ENCODE measurements around the gene ATXN7. TPM values are rescaled to one million over a fixed set of nuclear protein-coding genes. Genes with fewer than 3 reads are reported as not detected.

The ATXN7 gene, protein sequence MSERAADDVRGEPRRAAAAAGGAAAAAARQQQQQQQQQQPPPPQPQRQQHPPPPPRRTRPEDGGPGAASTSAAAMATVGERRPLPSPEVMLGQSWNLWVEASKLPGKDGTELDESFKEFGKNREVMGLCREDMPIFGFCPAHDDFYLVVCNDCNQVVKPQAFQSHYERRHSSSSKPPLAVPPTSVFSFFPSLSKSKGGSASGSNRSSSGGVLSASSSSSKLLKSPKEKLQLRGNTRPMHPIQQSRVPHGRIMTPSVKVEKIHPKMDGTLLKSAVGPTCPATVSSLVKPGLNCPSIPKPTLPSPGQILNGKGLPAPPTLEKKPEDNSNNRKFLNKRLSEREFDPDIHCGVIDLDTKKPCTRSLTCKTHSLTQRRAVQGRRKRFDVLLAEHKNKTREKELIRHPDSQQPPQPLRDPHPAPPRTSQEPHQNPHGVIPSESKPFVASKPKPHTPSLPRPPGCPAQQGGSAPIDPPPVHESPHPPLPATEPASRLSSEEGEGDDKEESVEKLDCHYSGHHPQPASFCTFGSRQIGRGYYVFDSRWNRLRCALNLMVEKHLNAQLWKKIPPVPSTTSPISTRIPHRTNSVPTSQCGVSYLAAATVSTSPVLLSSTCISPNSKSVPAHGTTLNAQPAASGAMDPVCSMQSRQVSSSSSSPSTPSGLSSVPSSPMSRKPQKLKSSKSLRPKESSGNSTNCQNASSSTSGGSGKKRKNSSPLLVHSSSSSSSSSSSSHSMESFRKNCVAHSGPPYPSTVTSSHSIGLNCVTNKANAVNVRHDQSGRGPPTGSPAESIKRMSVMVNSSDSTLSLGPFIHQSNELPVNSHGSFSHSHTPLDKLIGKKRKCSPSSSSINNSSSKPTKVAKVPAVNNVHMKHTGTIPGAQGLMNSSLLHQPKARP
- total RNA-seq (100 to 1,000 TPM; 165 to 205 TPM), total RNA-seq (110 to 157 reads per million in 2 donors)

DNA sequence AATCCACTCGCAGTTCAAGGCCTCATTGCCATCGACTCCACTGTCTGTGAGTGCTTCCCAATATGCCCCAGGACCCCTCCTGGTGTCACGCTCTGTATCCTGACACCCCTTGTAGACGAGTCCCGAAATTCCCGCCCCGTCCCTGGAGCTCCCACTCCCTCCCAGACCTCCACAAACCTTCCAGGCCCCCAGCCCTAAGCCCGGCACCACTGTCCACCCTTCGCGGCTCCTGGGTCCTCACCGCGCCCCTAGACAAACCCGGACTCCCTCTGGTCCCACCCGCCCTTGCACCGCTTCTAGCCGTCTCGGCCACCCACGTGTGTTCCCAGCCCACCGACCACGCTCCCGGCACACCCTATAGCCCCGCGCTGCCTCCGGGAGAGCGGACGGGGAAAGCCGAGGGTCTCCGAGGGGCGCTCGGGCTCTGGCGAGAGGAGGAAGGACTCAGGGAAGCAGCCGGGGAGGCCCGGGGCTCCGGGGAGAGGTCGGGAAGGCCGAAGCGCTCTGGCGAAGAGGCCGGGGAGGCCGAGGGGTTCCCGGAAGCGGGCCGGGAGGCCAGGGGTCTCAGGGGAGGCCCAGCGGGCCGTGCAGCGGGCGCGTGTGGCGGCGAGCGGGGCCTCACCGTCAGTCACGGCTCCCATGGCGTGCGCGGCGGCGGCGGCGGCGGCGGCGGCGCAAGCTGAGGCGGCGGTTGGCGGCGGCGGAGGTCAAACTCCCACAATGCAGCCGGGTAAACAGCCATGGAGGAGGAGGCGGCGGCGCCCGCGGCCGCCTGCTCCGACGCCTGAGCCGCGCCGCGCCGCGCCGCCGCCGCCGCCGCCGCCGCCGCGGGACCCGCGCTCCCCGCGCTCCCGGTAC lies at the start of gene ATXN7, which contains the start of gene THOC7:
TSS of gene ATXN7 (plus strand) at position 718 of the 858 bp plus-strand sequence. CDS start 48,732 bp downstream, outside the sequence.
TSS of gene THOC7 (minus strand) at position 656 of the 858 bp plus-strand sequence. CDS start at position 641, 15 bp downstream.
- ATAC-seq = peak; percentile 92
- peak; percentile 63 to 66 (median 64) for DNase-seq
- H3K36me3 Mint-ChIP-seq (ENCODE audit: low read depth) = no peaks in the 10 kb centered on the region
- H3K4me1 Mint-ChIP-seq = peaks cover 42% of the 10 kb centered on the region
- H3K27me3 Mint-ChIP-seq = no peaks in the 10 kb centered on the region
- H3K4me3 Mint-ChIP-seq = peak within 1 kb of the TSS; percentile 96
- H3K9me3 ChIP-seq (ENCODE audit: control insufficient read depth, low read length, poor library complexity, severe bottlenecking) = no peaks in the 10 kb centered on the region
- peak within 1 kb of the TSS; percentile 93 for H3K27ac Mint-ChIP-seq

DNA sequence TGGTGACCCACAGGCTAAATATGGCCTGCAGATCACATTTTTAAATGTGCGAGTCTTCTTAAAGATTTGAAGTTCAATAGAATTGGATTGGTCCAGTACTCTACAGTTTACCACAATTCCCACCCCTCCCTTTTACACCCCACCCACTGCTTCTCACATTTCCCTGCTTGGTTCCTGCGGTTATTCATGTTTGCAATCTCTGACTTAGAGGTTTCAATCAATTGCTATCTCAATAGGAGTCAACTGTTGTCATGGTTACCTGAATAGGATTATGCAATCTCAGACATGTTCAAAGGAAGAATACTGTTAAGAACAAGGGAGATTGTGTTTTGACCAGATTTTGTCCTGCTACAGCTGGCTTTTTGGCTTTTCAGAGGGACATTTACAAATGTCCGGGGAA lies 49.4 kb upstream of the ATXN7 start:
- H3K27ac Mint-ChIP-seq = no peak overlapping the region
- H3K36me3 Mint-ChIP-seq (ENCODE audit: low read depth) = peaks cover 10% of the 10 kb centered on the region
- no peak for ATAC-seq
- no peaks in the 10 kb centered on the region for H3K9me3 ChIP-seq (ENCODE audit: control insufficient read depth, low read length, poor library complexity, severe bottlenecking)
- no peak overlapping the region for H3K4me3 Mint-ChIP-seq
- no peak for DNase-seq
- H3K27me3 Mint-ChIP-seq = no peaks in the 10 kb centered on the region
- peaks cover 8% of the 10 kb centered on the region for H3K4me1 Mint-ChIP-seq

DNA sequence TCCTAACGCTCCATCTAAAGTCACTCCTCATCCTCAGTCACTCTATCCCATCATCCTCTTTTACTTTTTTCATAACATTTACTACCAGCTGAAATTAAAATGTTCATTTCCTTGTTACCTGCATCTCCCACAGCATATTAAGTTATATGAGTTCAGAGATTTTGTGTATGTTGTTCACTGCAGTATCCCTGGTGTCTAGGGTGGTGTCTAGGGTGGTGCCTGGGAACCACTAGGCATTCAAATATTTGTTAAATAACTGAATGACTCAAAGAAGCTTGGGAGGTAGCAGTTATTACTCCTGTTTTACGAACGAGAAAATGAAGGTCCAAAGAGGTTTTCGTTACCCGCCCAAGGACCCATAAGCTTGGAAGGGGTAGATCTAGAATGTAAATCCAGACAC lies 46.4 kb upstream of the ATXN7 start:
- peaks cover 8% of the 10 kb centered on the region for H3K4me1 Mint-ChIP-seq

DNA sequence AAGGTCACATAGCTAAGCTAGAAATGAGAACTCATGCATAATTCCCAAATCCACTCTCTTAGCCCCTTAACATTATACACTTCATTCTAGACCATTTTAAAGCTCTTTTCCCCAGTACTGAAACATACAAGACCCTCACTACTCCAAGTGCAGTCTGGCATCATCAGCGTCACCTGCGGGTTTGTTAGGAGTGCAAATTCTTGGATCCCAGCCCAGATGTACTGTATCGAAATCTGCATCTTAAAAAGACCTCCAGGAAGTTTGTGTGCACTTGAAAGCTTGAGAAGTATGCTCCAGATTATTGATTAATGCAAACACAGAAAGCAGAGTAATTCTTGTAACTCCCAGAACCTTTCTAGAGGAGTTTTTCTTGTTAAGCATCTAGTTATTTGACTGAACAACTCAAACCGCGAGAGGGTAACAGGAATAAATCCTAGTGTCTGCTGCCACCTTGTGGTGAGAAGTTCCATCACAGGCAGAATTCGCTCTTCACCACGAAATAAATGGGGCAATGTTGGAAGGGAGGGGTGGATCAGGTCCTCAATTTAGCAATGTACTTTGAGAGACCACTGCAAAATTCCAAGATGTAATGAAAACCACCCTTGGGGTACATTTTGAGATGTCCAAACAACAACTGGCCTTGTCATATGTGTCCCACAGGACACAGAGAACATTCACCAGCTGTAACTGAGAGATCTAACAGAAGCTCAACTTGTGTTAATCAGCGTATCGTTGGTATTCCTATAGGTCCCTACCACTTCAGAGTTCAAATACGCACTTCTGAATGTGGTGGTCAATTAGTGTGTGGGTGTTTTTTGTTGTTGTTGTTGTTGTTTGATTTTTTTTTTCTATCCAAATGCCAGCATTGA lies 45.2 kb upstream of the ATXN7 start:
- no peak overlapping the region for H3K27ac Mint-ChIP-seq
- ATAC-seq (peak; percentile 62), DNase-seq (peak; percentile 11 to 45 (median 19))
- H3K9me3 ChIP-seq (ENCODE audit: control insufficient read depth, low read length, poor library complexity, severe bottlenecking) = no peaks in the 10 kb centered on the region
- no peaks in the 10 kb centered on the region for H3K27me3 Mint-ChIP-seq
- peaks cover 11% of the 10 kb centered on the region for H3K4me1 Mint-ChIP-seq
- H3K36me3 Mint-ChIP-seq (ENCODE audit: low read depth) = peaks cover 7% of the 10 kb centered on the region
- H3K4me3 Mint-ChIP-seq = no peak overlapping the region

More for the DNA sequence above, 46.4 kb upstream of the ATXN7 start:
- no peaks in the 10 kb centered on the region for H3K9me3 ChIP-seq (ENCODE audit: control insufficient read depth, low read length, poor library complexity, severe bottlenecking)
- no peak overlapping the region for H3K4me3 Mint-ChIP-seq
- ATAC-seq (no peak), DNase-seq (no peak)
- H3K27me3 Mint-ChIP-seq = no peaks in the 10 kb centered on the region
- no peak overlapping the region for H3K27ac Mint-ChIP-seq
- H3K36me3 Mint-ChIP-seq (ENCODE audit: low read depth) = peaks cover 7% of the 10 kb centered on the region

DNA sequence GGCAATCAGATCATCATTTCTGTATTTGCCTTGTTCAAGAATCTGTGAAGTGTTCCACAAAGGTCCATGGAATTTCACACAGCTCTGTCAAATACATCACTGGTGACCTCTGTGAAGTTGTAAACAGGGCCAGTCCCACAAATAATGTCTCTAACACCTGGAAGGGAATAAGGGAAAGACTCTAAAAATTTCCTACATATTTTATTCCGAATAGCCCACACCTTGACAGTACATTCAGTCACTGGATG lies 44.6 kb upstream of the ATXN7 start, which contains the start of gene C3orf49:
TSS of gene C3orf49 (plus strand) at position 149 of the 248 bp plus-strand sequence. CDS start 173 bp downstream, outside the sequence.
- no peak within 1 kb of the TSS for H3K4me3 Mint-ChIP-seq
- H3K36me3 Mint-ChIP-seq (ENCODE audit: low read depth) = peaks cover 7% of the 10 kb centered on the region
- H3K27me3 Mint-ChIP-seq = no peaks in the 10 kb centered on the region

DNA sequence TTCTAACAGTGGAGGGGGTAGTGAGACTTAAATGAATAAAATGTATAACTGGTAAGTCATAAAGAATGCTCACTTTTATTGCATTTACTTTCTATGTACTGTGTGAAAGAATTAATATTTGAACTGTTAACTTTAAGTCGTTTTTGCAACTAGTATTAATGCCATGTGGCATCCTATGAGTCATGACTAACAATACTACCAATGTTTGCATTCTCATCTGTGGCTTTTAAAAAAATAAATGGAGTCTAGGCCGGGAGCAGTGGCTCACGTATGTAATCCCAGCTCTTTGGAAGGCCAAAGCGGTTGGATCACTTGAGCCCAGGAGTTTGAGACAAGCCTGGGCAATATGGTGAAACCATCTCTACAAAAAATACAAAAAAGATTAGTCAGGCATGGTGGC lies 39.4 kb upstream of the ATXN7 start:
- peaks cover 4% of the 10 kb centered on the region for H3K4me1 Mint-ChIP-seq

More for the DNA sequence above, 44.6 kb upstream of the ATXN7 start, which contains the start of gene C3orf49:
- Mint-ChIP-seq H3K27ac (no peak within 1 kb of the TSS), H3K4me1 (peaks cover 11% of the 10 kb centered on the region)
- DNase-seq (no peak), ATAC-seq (no peak)
- H3K9me3 ChIP-seq (ENCODE audit: control insufficient read depth, low read length, poor library complexity, severe bottlenecking) = no peaks in the 10 kb centered on the region

DNA sequence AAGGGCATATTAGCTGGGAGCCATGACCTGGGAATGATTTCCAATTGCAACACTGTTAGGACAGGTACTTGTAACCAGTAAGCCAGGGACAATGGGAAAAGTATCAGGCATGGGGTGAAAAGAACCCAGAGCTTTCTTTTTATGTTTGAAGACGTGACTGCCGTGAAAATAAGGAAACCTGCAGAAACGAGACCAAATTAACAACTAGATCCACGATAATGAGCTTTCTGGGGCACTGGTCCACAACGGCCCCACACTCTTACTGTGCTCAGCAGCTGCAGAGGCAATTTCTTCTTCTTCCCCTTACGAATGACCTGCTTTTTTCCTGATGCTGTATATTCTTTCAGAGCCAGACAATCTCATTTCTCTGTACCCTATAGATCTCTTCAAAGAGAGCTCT lies 33.1 kb upstream of the ATXN7 start:
- DNase-seq (no peak), ATAC-seq (no peak)
- no peaks in the 10 kb centered on the region for H3K9me3 ChIP-seq (ENCODE audit: control insufficient read depth, low read length, poor library complexity, severe bottlenecking)
- no peak overlapping the region for H3K27ac Mint-ChIP-seq
- H3K4me1 Mint-ChIP-seq = no peaks in the 10 kb centered on the region
- H3K36me3 Mint-ChIP-seq (ENCODE audit: low read depth) = peaks cover 8% of the 10 kb centered on the region
- no peaks in the 10 kb centered on the region for H3K27me3 Mint-ChIP-seq
- H3K4me3 Mint-ChIP-seq = no peak overlapping the region

More for the DNA sequence above, 39.4 kb upstream of the ATXN7 start:
- ATAC-seq = no peak
- Mint-ChIP-seq H3K4me3 (no peak overlapping the region), H3K36me3 (ENCODE audit: low read depth) (peaks cover 4% of the 10 kb centered on the region), H3K27ac (no peak overlapping the region), H3K27me3 (no peaks in the 10 kb centered on the region)
- no peak for DNase-seq
- H3K9me3 ChIP-seq (ENCODE audit: control insufficient read depth, low read length, poor library complexity, severe bottlenecking) = no peaks in the 10 kb centered on the region

DNA sequence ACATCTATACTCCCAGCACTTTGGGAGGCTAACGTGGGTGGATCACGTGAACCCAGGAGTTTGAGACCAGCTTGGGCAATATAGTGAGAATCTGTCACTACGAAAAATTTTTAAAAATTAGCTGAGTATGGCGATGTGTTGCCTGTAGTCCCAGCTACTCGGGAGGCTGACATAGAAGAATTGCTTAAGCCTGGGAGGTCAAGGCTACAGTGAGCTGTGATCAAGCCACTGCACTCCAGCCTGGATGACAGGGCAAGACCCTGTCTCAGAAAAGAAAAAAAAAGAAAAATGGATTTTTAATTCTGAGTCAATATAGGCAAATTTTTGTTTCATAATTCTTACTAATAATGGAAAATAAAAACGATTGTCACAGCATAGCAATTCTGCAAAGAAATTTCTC lies 31.3 kb upstream of the ATXN7 start:
- H3K27ac Mint-ChIP-seq = no peak overlapping the region
- no peaks in the 10 kb centered on the region for H3K27me3 Mint-ChIP-seq
- no peaks in the 10 kb centered on the region for H3K9me3 ChIP-seq (ENCODE audit: control insufficient read depth, low read length, poor library complexity, severe bottlenecking)
- no peak overlapping the region for H3K4me3 Mint-ChIP-seq
- DNase-seq (no peak), ATAC-seq (no peak)
- peaks cover 4% of the 10 kb centered on the region for H3K36me3 Mint-ChIP-seq (ENCODE audit: low read depth)
- H3K4me1 Mint-ChIP-seq = no peaks in the 10 kb centered on the region

DNA sequence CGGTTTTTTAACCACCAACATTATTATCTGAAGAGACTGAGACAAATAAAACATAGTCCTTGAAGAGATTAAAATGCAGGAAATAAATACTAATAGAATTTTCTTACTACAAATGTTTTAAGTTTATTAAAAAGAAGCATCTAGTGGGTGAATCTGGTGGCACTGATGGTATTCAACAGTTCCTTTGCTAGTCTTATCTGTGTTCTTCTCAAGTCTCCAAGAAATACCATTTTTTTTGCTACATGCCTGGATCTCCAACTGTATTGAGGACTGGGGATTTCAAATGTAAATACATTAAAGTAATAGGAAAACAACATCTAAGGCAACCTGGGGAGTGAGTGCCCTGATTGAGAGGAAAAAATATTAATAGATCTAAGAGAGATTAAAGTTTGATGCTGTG lies 22.0 kb upstream of the ATXN7 start:
- H3K27ac Mint-ChIP-seq = no peak overlapping the region
- no peak overlapping the region for H3K4me3 Mint-ChIP-seq

DNA sequence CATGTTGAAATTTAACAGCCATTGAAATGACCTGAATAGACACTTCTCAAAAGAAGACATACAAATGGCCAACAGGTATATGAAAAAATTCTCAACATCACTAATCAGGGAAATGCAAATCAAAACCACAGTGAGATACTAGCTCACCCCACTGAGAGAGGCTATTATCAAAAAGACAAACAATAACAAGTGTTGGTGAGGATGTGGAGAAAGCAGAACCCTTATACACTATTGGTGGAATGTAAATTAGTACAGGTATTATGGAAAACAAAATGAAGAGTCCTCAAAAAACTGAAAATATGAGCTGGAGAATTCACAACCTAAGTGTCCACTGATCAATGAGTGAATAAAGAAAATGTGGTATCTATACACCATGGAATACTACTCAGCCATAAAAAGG lies 21.5 kb upstream of the ATXN7 start:
- H3K9me3 ChIP-seq (ENCODE audit: control insufficient read depth, low read length, poor library complexity, severe bottlenecking) = no peaks in the 10 kb centered on the region
- H3K27ac Mint-ChIP-seq = no peak overlapping the region
- H3K4me3 Mint-ChIP-seq = no peak overlapping the region
- ATAC-seq = no peak
- H3K4me1 Mint-ChIP-seq = peaks cover 6% of the 10 kb centered on the region
- no peaks in the 10 kb centered on the region for H3K27me3 Mint-ChIP-seq
- H3K36me3 Mint-ChIP-seq (ENCODE audit: low read depth) = no peaks in the 10 kb centered on the region
- DNase-seq = no peak

More for the DNA sequence above, 22.0 kb upstream of the ATXN7 start:
- ATAC-seq (no peak), DNase-seq (no peak)
- Mint-ChIP-seq H3K4me1 (peaks cover 6% of the 10 kb centered on the region), H3K27me3 (no peaks in the 10 kb centered on the region), H3K36me3 (ENCODE audit: low read depth) (no peaks in the 10 kb centered on the region)
- no peaks in the 10 kb centered on the region for H3K9me3 ChIP-seq (ENCODE audit: control insufficient read depth, low read length, poor library complexity, severe bottlenecking)

DNA sequence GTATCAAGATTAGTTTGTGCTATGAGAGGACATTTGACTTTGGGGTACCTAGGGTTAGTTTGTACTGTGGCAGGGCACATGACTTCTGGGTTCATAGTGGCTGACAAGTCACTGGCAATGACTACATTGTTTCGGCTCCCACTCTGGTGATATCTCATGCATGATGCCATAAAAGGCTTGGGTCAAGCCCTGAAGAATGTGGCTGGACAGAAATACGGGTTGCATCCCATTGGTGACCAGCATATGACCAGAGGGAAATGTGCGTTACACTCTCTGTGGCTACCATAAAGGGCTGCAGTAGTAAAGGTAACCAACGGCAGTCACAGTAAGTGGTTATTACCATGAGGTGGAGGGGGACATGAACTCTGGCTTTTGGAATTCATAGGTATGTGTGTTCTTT lies 18.5 kb upstream of the ATXN7 start:
- no peaks in the 10 kb centered on the region for H3K36me3 Mint-ChIP-seq (ENCODE audit: low read depth)
- DNase-seq = no peak
- H3K9me3 ChIP-seq (ENCODE audit: control insufficient read depth, low read length, poor library complexity, severe bottlenecking) = no peaks in the 10 kb centered on the region
- no peaks in the 10 kb centered on the region for H3K27me3 Mint-ChIP-seq
- H3K4me1 Mint-ChIP-seq = peaks cover 8% of the 10 kb centered on the region
- H3K4me3 Mint-ChIP-seq = peak overlapping the region; percentile 31
- H3K27ac Mint-ChIP-seq = no peak overlapping the region
- ATAC-seq = no peak

Measured in T-helper 17 cell (primary cell).